Mesenchymal stem cell (in vitro differentiated cells and primary cell): ENCODE results near the gene WFDC10A.

Experiments used
- DNase-seq: peaks from one replicate; pipeline ENCODE4 v3.0.0-alpha.2; 2013
- H2AFZ ChIP-seq: one replicate; pipeline ENCODE4 v1.6.1; 2013; ENCODE audit warnings: low read depth, mild to moderate bottlenecking, control low read depth, inconsistent platforms, low read length, moderate library complexity
- H2AK5ac ChIP-seq: 2 replicates; pipeline ENCODE4 v1.6.1; 2013; ENCODE audit warnings: low read length, moderate library complexity, mild to moderate bottlenecking, inconsistent platforms; ENCODE audit not compliant: severe bottlenecking
- H2BK120ac ChIP-seq: one replicate; pipeline ENCODE4 v1.6.1; 2013; ENCODE audit warnings: low read depth, mild to moderate bottlenecking, inconsistent platforms, low read length, moderate library complexity
- H2BK12ac ChIP-seq, 2 experiments: one replicate each; pipeline ENCODE4 v1.6.1; 2013; ENCODE audit warnings: inconsistent platforms in 2 of 2, low read length in 2 of 2, mild to moderate bottlenecking in 2 of 2, moderate library complexity in 2 of 2, control low read depth in 1 of 2
- H2BK15ac ChIP-seq: one replicate; pipeline ENCODE4 v1.6.1; 2013; ENCODE audit warnings: mild to moderate bottlenecking, low read depth, inconsistent platforms; ENCODE audit not compliant: poor library complexity, severe bottlenecking
- H2BK5ac ChIP-seq: 2 replicates; pipeline ENCODE4 v1.6.1; 2013; ENCODE audit warnings: low read depth, mild to moderate bottlenecking, low read length, control low read depth, inconsistent platforms; ENCODE audit not compliant: poor library complexity, severe bottlenecking
- H3K14ac ChIP-seq, 2 experiments: one replicate each; pipeline ENCODE4 v1.6.1; 2013; ENCODE audit warnings: inconsistent platforms in 2 of 2, low read length in 2 of 2, control low read depth in 1 of 2, mild to moderate bottlenecking in 1 of 2, moderate library complexity in 1 of 2
- H3K18ac ChIP-seq, 2 experiments: one replicate each; pipeline ENCODE4 v1.6.1; 2013; ENCODE audit warnings: inconsistent platforms in 2 of 2, low read length in 2 of 2, control low read depth in 1 of 2, low read depth in 1 of 2, mild to moderate bottlenecking in 1 of 2
- H3K23ac ChIP-seq, 2 experiments: one replicate each; pipeline ENCODE4 v1.6.1; 2013; ENCODE audit warnings: inconsistent platforms in 2 of 2, low read length in 2 of 2, mild to moderate bottlenecking in 2 of 2, moderate library complexity in 2 of 2, control low read depth in 1 of 2
- H3K27ac ChIP-seq: 2 replicates; pipeline ENCODE4 v1.5.1; 2013; ENCODE audit warnings: mild to moderate bottlenecking, moderate library complexity, low read length, control low read depth, inconsistent platforms; ENCODE audit not compliant: poor library complexity, severe bottlenecking
- H3K27me3 ChIP-seq, 2 experiments: 2 replicates each; pipeline versions ENCODE4 v1.6.1 to v1.7.0; 2013; ENCODE audit warnings: low read length in 2 of 2, mild to moderate bottlenecking in 2 of 2, moderate library complexity in 2 of 2, control low read depth in 1 of 2, inconsistent platforms in 1 of 2; ENCODE audit not compliant: control insufficient read depth in 1 of 2, insufficient read depth in 1 of 2
- H3K36me3 ChIP-seq, 2 experiments: 2 replicates each; pipeline versions ENCODE4 v1.6.1 to v1.7.0; 2013; ENCODE audit warnings: low read length in 2 of 2, control low read depth in 1 of 2, inconsistent platforms in 1 of 2, low read depth in 1 of 2, mild to moderate bottlenecking in 1 of 2; ENCODE audit not compliant: insufficient read depth in 2 of 2, control insufficient read depth in 1 of 2
- H3K4ac ChIP-seq, 2 experiments: one replicate each; pipeline ENCODE4 v1.6.1; 2013; ENCODE audit warnings: inconsistent platforms in 2 of 2, low read length in 2 of 2, mild to moderate bottlenecking in 2 of 2, moderate library complexity in 2 of 2, control low read depth in 1 of 2, low read depth in 1 of 2
- H3K4me1 ChIP-seq: 2 replicates; pipeline ENCODE4 v1.6.1; 2013; ENCODE audit warnings: low read depth, low read length, control low read depth; ENCODE audit not compliant: control insufficient read depth, insufficient read depth
- H3K4me2 ChIP-seq: 2 replicates; pipeline ENCODE4 v1.6.1; 2013; ENCODE audit warnings: low read length, mild to moderate bottlenecking, inconsistent platforms; ENCODE audit not compliant: poor library complexity, severe bottlenecking
- H3K4me3 ChIP-seq, 2 experiments: 2 replicates each; pipeline versions ENCODE4 v1.5.1 to v1.7.0; 2013; ENCODE audit warnings: low read length in 2 of 2, mild to moderate bottlenecking in 2 of 2, control low read depth in 1 of 2, low read depth in 1 of 2; ENCODE audit not compliant: insufficient read depth in 1 of 2
- H3K79me1 ChIP-seq: replicated peaks from 2 replicates; pipeline ENCODE4 v1.6.1; 2013; ENCODE audit warnings: mild to moderate bottlenecking, control low read depth, low read length, inconsistent platforms; ENCODE audit not compliant: poor library complexity, severe bottlenecking
- H3K9ac ChIP-seq: 2 replicates; pipeline ENCODE4 v1.7.0; 2013; ENCODE audit warnings: mild to moderate bottlenecking, low read length, moderate library complexity
- H3K9me3 ChIP-seq: 2 replicates; pipeline ENCODE4 v1.7.0; 2013; ENCODE audit warnings: mild to moderate bottlenecking, low read length; ENCODE audit not compliant: control insufficient read depth
- H4K8ac ChIP-seq: one replicate; pipeline ENCODE4 v1.6.1; 2013; ENCODE audit warnings: inconsistent platforms, mild to moderate bottlenecking, low read length, moderate library complexity
- H4K91ac ChIP-seq: one replicate; pipeline ENCODE4 v1.6.1; 2013; ENCODE audit warnings: mild to moderate bottlenecking, low read length, inconsistent platforms
- WGBS: methylation state at CpG from one replicate; pipeline ENCODE4 v1.1.7; 2013; ENCODE audit warnings: mixed read lengths; 5-methylcytosine and 5-hydroxymethylcytosine counted together

Gene WFDC10A

DNA sequence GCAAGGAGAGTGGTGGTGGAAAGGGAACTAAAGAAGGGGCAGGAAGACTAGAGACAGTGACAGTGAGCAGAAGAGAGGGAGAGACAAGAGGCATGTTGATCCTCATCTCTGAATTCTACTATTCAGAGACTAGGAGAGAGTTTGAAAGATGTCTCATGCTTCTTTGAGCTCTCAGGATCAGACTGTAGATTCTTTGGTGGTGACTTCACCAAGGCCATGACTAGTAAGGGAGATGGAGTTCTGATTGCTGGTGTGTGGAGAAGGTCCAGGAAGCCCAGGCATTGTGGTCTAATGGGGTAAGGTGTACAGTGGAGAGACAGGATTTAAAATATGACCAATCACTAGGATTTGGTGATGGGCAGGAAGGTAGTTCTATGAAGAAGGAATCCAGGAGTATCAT is 832 bp downstream of the WFDC10A start:
- H3K27me3 ChIP-seq: no peaks in the 10 kb centered on the region
- no peaks in the 10 kb centered on the region for H3K9me3 ChIP-seq

DNA sequence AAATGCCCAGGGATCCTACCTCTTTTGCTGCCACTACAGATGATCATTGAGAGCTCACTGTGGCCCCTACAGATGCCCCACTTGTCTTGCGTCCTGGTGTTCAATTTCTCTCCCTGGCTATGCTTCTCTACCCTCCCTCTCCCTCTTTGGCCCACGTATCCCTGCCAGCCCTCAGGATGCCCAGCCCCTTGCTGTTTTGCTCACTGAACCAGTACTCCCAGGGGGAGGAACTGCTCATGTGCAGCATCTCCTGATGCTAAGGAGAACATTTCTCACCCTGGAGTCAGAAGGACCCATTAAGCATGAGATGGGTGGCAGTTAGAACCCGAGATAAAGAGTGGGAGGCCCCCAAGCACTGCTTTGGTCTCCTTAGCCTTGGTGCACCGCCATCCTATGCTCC is 1.6 kb downstream of the WFDC10A start, which contains the start of gene WFDC9:
Gene WFDC9, minus strand, starts transcription at position 101 of the 400 bp plus-strand sequence. CDS start 21,103 bp downstream, outside the sequence.
- H3K18ac ChIP-seq: no peak within 1 kb of the TSS
- H3K23ac ChIP-seq: no peak within 1 kb of the TSS
- no peaks in the 10 kb centered on the region for H3K79me1 ChIP-seq

More for the DNA sequence above, 832 bp downstream of the WFDC10A start:
- H3K36me3 ChIP-seq: no peaks in the 10 kb centered on the region
- H2AK5ac ChIP-seq: no peak overlapping the region
- no peak overlapping the region for H3K4me3 ChIP-seq
- no peak overlapping the region for H3K4me2 ChIP-seq
- no peak for DNase-seq
- no peak overlapping the region for H3K14ac ChIP-seq
- no peaks in the 10 kb centered on the region for H3K79me1 ChIP-seq
- H3K23ac ChIP-seq: no peak overlapping the region
- no peak overlapping the region for H4K8ac ChIP-seq
- no peak overlapping the region for H2BK5ac ChIP-seq
- no peak overlapping the region for H2BK15ac ChIP-seq
- no peak overlapping the region for H2AFZ ChIP-seq
- no peak overlapping the region for H4K91ac ChIP-seq
- no peak overlapping the region for H3K9ac ChIP-seq
- H3K4me1 ChIP-seq: no peaks in the 10 kb centered on the region
- no peak overlapping the region for H2BK12ac ChIP-seq
- H3K27ac ChIP-seq: no peak overlapping the region
- H3K18ac ChIP-seq: no peak overlapping the region
- no peak overlapping the region for H3K4ac ChIP-seq
- H2BK120ac ChIP-seq: no peak overlapping the region

DNA sequence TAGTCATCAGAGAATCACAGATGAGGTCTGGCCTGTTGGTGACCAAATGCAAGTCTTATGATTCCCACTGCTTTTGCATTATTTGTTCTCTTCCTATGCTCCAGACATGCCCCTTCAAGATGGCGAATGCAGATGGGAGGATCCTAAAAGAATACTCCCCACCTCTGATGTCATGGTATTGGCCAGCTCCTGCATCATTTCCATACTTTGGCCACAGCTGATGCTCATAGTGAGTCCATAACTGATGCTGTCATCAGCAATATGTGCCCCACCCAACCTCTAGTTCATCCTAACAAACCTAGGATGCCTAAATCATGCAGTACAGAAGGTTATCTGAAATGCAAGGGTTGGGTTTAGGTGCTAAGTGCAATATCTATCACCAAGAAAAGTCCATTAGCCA is 7.0 kb downstream of the WFDC10A start:
- no peak for DNase-seq
- Histone ChIP-seq H2AFZ (no peak overlapping the region), H3K4me2 (no peak overlapping the region), H2BK15ac (no peak overlapping the region), H3K4me1 (no peaks in the 10 kb centered on the region), H3K79me1 (no peaks in the 10 kb centered on the region), H3K4ac (no peak overlapping the region), H3K4me3 (no peak overlapping the region), H4K8ac (no peak overlapping the region), H3K36me3 (no peaks in the 10 kb centered on the region), H3K18ac (no peak overlapping the region), H3K9me3 (no peaks in the 10 kb centered on the region), H3K23ac (no peak overlapping the region), H3K14ac (no peak overlapping the region), H3K27ac (no peak overlapping the region), H3K9ac (no peak overlapping the region), H2BK120ac (no peak overlapping the region), H3K27me3 (no peaks in the 10 kb centered on the region), H2AK5ac (no peak overlapping the region), H2BK5ac (no peak overlapping the region), H4K91ac (no peak overlapping the region), H2BK12ac (no peak overlapping the region)
- WGBS: 52% methylated on average over 1 of the region's 1 CpG

More for the DNA sequence above, 1.6 kb downstream of the WFDC10A start, which contains the start of gene WFDC9:
- H2BK15ac ChIP-seq: no peak within 1 kb of the TSS
- no peak within 1 kb of the TSS for H3K4me3 ChIP-seq
- H3K4me1 ChIP-seq: no peaks in the 10 kb centered on the region
- H3K27me3 ChIP-seq: no peaks in the 10 kb centered on the region
- no peak within 1 kb of the TSS for H2BK12ac ChIP-seq
- no peaks in the 10 kb centered on the region for H3K36me3 ChIP-seq
- H2AFZ ChIP-seq: no peak within 1 kb of the TSS
- H2BK120ac ChIP-seq: no peak within 1 kb of the TSS
- no peaks in the 10 kb centered on the region for H3K9me3 ChIP-seq
- H3K27ac ChIP-seq: no peak within 1 kb of the TSS
- no peak within 1 kb of the TSS for H3K4ac ChIP-seq
- 77% methylated on average over 3 of the region's 4 CpGs for WGBS
- H3K4me2 ChIP-seq: no peak within 1 kb of the TSS
- DNase-seq: no peak
- no peak within 1 kb of the TSS for H2AK5ac ChIP-seq
- H3K9ac ChIP-seq: no peak within 1 kb of the TSS
- H3K14ac ChIP-seq: no peak within 1 kb of the TSS
- H2BK5ac ChIP-seq: no peak within 1 kb of the TSS
- H4K8ac ChIP-seq: no peak within 1 kb of the TSS
- H4K91ac ChIP-seq: no peak within 1 kb of the TSS

DNA sequence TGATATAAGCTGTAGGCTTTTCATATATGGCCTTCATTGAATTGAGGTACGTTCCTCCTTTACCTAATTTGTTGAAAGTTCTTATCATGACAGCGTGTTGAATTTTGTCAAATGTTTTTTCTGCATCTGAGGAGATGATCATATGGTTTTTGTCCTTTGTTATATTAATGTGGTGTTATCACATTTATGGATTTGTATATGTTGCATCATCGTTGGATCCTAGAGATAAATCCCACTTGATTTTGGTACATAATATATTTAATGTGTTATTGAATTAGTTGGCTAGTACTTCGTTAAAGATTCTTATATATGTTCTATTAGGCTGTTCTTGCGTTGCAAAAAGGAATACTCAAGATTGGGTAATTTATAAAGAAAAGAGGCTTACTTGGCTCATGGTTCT is 10.1 kb downstream of the WFDC10A start:
- no peak overlapping the region for H2BK12ac ChIP-seq
- H3K4me2 ChIP-seq: no peak overlapping the region
- H3K27me3 ChIP-seq: no peaks in the 10 kb centered on the region
- H2AK5ac ChIP-seq: no peak overlapping the region
- DNase-seq: no peak
- no peak overlapping the region for H2BK15ac ChIP-seq
- no peak overlapping the region for H3K4ac ChIP-seq
- H3K79me1 ChIP-seq: no peaks in the 10 kb centered on the region
- no peak overlapping the region for H3K23ac ChIP-seq
- no peak overlapping the region for H3K9ac ChIP-seq
- H3K4me3 ChIP-seq: no peak overlapping the region
- H4K91ac ChIP-seq: no peak overlapping the region
- no peaks in the 10 kb centered on the region for H3K4me1 ChIP-seq
- no peak overlapping the region for H3K27ac ChIP-seq
- no peaks in the 10 kb centered on the region for H3K36me3 ChIP-seq
- H3K14ac ChIP-seq: no peak overlapping the region
- no peak overlapping the region for H2BK5ac ChIP-seq
- 79% methylated on average over 5 of the region's 5 CpGs for WGBS
- no peak overlapping the region for H2AFZ ChIP-seq
- H3K18ac ChIP-seq: no peak overlapping the region
- no peak overlapping the region for H4K8ac ChIP-seq
- H3K9me3 ChIP-seq: no peaks in the 10 kb centered on the region
- no peak overlapping the region for H2BK120ac ChIP-seq
